Activated T-cell treated with anti-CD3 and anti-CD28 coated beads, Interleukin-2, amount 50 U/mL, for 48 hours (primary cell): ENCODE measurements around the gene UROS.
A peak's percentile ranks its signal among the peaks of the same experiment; 100 is the strongest.

Source experiments
- DNase-seq, 2 experiments: peaks; one replicate each; pipeline ENCODE4 v3.0.0-alpha.2; 2020

UROS gene

GRCh38 chr10:125828311-125828710 lies 5.3 kb upstream of the UROS start:
- no peak for DNase-seq

- no peak for DNase-seq
Measured at GRCh38 chr10:125827133-125827532, 4.1 kb upstream of the UROS start.

GRCh38 chr10:125824736-125825135 lies 1.7 kb upstream of the UROS start:
- DNase-seq, result no peak

GRCh38 chr10:125823663-125824251 lies 699 bp upstream of the UROS start:
- peak; percentile 37 to 38 for DNase-seq

GRCh38 chr10:125820701-125821100 lies 2.4 kb downstream of the UROS start:
- no peak for DNase-seq

GRCh38 chr10:125817337-125817946 lies 5.6 kb downstream of the UROS start:
- DNase-seq, result no peak

- DNase-seq, result no peak
Measured at GRCh38 chr10:125816548-125816947, 6.5 kb downstream of the UROS start.

GRCh38 chr10:125815764-125816163 lies 7.3 kb downstream of the UROS start:
- DNase-seq, result no peak

GRCh38 chr10:125812128-125812750 lies 10.8 kb downstream of the UROS start:
- no peak for DNase-seq

- DNase-seq, result no peak
Measured at GRCh38 chr10:125811251-125811650, 11.8 kb downstream of the UROS start.

GRCh38 chr10:125808047-125808446 lies 15.0 kb downstream of the UROS start:
- no peak for DNase-seq

- DNase-seq, result no peak
Measured at GRCh38 chr10:125802739-125803138, 20.3 kb downstream of the UROS start.

GRCh38 chr10:125802131-125802530 lies 20.9 kb downstream of the UROS start:
- DNase-seq, result no peak

GRCh38 chr10:125801574-125801973 lies 21.5 kb downstream of the UROS start:
- no peak for DNase-seq

GRCh38 chr10:125799451-125800182 lies 23.4 kb downstream of the UROS start:
- DNase-seq, result no peak

- no peak for DNase-seq
Measured at GRCh38 chr10:125797994-125798662, 24.9 kb downstream of the UROS start.

- no peak for DNase-seq
Measured at GRCh38 chr10:125797424-125797823, 25.6 kb downstream of the UROS start.

GRCh38 chr10:125795637-125796190 lies 27.3 kb downstream of the UROS start:
- DNase-seq, result no peak

GRCh38 chr10:125795128-125795527 lies 27.9 kb downstream of the UROS start:
- DNase-seq, result no peak

GRCh38 chr10:125792342-125793300 lies 30.4 kb downstream of the UROS start:
- no peak for DNase-seq

- no peak for DNase-seq
Measured at GRCh38 chr10:125788156-125789034, 34.7 kb downstream of the UROS start.
